Measurements from ENCODE around the gene PRELID3B.
"Not testable (repeated sequence)": the region's sequence is repeated elsewhere in the genome, so short reads cannot be mapped to it uniquely, and the experiment has no call there.

Gene PRELID3B

GRCh38 chr20:59025086-59025485 is 17.5 kb downstream of the PRELID3B start:
- no peak for DNase-seq

GRCh38 chr20:59024111-59024530 is 18.5 kb downstream of the PRELID3B start:
- no peak for DNase-seq

- DNase-seq, result no peak
These were observed 19.0 kb downstream of the PRELID3B start for GRCh38 chr20:59023616-59024015.

- no peak for DNase-seq
These were observed 19.8 kb downstream of the PRELID3B start for GRCh38 chr20:59022754-59023153.

GRCh38 chr20:59020938-59021551 is 21.5 kb downstream of the PRELID3B start:
- DNase-seq, result no peak

- DNase-seq, result no peak
These were observed 23.4 kb downstream of the PRELID3B start, which contains the start of gene TUBB1 for GRCh38 chr20:59019217-59019616. Gene TUBB1, plus strand, starts transcription at chr20:59019429. Its CDS starts 94 bp downstream, at chr20:59019523.

- DNase-seq, result no peak
These were observed 23.8 kb downstream of the PRELID3B start for GRCh38 chr20:59018817-59019216.

- DNase-seq, result no peak
These were observed 24.9 kb downstream of the PRELID3B start for GRCh38 chr20:59017493-59018231.

- DNase-seq, result no peak
These were observed 25.6 kb downstream of the PRELID3B start for GRCh38 chr20:59016795-59017492.

GRCh38 chr20:59015812-59016711 is 26.5 kb downstream of the PRELID3B start:
- no peak for DNase-seq

- DNase-seq, result no peak
These were observed 27.2 kb downstream of the PRELID3B start for GRCh38 chr20:59015411-59015810.

GRCh38 chr20:59014680-59015389 is 27.8 kb downstream of the PRELID3B start:
- no peak for DNase-seq

- no peak for DNase-seq
These were observed 28.5 kb downstream of the PRELID3B start for GRCh38 chr20:59013959-59014608.

- no peak for DNase-seq
These were observed 29.3 kb downstream of the PRELID3B start for GRCh38 chr20:59013031-59013951.

GRCh38 chr20:59011874-59012157 is 30.8 kb downstream of the PRELID3B start:
- not testable (repeated sequence) for DNase-seq

GRCh38 chr20:59010995-59011873 is 31.4 kb downstream of the PRELID3B start:
- no peak for DNase-seq

- DNase-seq, result no peak
These were observed 32.1 kb downstream of the PRELID3B start for GRCh38 chr20:59010321-59010994.

GRCh38 chr20:59008715-59009336 is 33.8 kb downstream of the PRELID3B start:
- no peak for DNase-seq

Measured in NCI-H1105 treated with DMSO at 0.1 percent for 48 hours (cell line).